ENCODE results near the gene PDXK.

The PDXK gene

DNA sequence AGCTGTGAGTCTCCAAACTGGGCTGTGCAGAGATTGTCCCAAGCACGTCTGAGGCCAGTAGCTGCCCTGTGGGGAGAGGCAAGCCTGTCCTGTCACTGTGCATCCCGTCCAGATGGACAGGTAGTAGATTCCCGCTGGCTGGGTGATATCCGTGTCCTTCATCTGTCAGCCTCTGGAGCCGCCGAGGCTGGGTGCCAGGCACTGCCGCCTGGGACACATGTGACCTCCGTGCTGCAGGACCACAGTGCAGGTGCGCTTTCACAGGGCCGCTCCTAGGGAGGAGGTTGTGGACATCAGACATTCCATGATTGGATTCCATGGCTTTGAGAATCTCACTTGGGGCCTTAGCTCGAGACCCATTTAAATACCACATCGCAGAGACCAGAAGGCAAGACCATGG lies 4.7 kb downstream of the PDXK start:
- DNase-seq (ENCODE audit: low read depth in 1 of 2, low spot score in 1 of 2): no peak

- DNase-seq (ENCODE audit: low read depth in 1 of 2, low spot score in 1 of 2): no peak
Measured at GRCh38 chr21:43726686-43727518, 8.0 kb downstream of the PDXK start.

DNA sequence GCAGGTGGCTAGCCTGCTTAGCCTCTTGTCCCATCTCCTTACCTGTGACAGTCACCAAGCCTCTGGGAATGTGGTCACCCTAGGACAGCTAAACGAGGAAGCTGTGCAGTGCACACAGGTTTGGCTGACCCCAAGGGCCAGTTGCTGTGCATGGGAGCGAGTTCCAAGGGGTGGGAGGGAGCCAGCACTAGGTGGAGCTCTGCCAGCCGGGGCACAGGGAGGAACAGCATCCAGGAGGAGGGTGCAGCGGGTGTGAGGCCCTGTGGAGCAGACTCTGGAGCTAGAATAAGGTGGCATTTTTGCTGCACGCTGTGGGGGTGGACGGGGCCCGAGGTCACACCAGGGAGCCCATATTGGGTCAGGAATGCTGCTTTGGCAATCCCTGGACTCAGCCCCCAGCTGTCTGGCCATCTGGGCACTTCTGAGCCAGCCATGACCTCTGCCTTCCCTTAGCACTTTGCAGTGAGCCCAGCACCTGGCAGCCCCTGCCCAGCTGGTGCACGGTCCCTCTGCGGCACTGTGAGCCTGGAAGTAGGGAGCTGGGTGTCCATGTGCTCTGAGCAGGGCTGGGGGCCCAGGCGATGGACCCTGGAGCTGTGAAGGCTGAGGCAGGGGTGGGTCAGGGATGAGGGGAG lies 8.7 kb downstream of the PDXK start:
- DNase-seq (ENCODE audit: low read depth in 1 of 2, low spot score in 1 of 2): no peak

DNA sequence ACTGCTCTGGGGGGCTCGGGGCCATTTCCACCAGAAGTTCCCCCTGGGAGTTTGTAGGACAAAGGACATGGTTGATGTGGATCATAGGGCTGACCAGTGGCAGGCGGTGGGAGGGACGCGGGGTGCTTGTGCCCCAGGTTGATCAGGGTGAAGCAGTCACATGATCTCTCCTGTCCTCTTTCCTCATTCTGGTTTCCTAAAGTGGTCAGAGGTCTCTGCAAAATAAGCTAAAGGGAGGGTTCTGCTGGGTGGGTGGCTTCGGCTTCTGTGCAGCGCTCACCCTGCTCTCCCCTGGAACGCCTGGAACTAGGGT lies 9.2 kb downstream of the PDXK start:
- DNase-seq (ENCODE audit: low read depth in 1 of 2, low spot score in 1 of 2): no peak

DNA sequence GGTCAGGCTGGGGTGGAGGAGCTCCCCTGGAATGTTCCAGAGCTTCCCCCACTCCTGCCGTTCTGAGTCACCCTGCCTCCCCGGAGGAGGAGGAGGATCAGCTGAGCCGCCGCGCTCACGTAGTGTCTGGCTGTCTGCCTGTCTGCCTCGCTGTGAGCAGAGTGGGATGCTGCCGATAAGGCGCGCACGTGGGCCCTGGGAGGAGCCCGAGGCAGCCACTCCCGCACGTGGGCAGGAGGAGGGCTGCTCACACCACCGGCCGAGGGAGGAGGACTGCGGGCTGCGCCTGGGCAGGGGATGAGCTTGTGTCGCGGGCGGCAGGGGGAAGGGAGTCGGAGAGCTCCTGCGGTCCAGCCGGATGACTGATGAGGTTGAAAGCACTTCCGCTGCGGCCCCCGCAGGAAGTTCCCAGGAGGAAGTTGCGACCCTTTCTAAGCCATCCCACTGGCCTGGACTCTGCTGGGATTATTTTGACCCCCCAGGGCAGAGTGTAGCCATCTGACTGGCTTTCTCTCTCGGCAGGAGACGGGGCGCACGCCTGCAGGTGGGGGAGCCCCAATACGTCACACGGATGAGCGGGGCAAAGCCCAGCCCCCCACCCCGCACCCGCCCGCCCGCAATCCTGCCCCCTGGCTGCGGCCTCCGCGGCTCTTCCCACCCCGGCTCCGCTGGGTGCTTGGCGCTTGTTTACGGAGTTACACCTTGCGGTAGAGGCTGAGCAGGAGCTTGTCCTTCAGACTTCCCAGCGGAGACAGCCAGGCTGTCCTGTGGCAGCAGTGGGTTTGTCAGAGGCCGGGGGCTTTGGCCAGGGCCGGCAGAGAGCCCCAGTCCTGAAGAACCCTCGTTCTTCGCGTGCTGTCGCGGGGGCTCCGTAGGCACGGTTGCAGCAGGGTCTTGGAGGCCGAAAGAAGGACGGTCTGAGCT lies 9.8 kb downstream of the PDXK start:
- peak; percentile 43 to 64 for DNase-seq (ENCODE audit: low read depth in 1 of 2, low spot score in 1 of 2)

DNA sequence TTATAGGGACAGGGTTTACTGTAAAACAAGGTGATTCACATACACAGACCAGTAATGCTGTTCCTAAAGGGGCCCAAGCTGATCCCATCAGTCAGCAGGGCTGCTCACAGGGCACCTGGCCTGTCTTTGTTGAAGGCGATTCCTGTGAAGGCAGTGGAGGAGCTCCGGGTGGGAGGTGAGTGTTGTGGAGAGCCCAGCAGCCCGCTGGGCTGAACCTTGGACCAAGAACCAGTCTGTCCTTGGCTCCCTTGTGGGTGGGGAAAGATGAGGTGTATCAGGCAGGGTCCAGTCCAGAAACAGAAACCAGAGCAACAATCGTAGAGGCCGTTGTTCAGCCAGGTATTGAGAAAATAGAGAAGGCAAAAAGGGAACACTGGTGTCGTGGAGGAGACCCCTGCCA lies 12.5 kb downstream of the PDXK start:
- DNase-seq (ENCODE audit: low read depth in 1 of 2, low spot score in 1 of 2): no peak

- no peak for DNase-seq (ENCODE audit: low read depth in 1 of 2, low spot score in 1 of 2)
Measured at GRCh38 chr21:43731891-43732711, 13.2 kb downstream of the PDXK start.

GRCh38 chr21:43733060-43733459 lies 14.1 kb downstream of the PDXK start:
- no peak for DNase-seq (ENCODE audit: low read depth in 1 of 2, low spot score in 1 of 2)

DNA sequence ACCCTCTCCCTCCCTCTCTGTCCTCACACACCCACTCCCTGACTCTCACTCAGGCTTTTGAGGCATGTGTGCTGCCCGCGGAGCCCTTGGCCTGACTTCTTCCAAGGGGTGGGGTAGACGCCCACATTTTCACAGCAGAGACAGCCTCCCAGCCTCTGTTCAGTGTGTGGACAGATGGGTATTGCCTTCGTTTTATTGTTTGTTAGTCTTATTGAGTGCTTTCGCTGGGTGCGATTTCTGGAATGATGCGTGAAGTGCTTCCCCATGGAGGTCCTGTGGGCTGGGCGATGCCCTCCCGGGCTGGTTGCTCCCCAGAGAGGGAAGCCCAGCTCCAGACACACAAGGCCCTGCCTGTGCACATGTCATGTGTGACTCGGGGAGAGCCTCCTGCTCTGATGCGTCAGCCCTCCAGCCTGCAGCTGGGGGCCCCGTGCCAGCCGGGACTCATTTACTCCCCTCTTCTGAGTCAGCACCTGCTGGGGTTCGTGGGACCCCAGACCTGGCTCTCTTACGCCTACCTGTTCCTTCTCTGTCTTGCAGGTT lies 14.7 kb downstream of the PDXK start:
- no peak for DNase-seq (ENCODE audit: low read depth in 1 of 2, low spot score in 1 of 2)

DNA sequence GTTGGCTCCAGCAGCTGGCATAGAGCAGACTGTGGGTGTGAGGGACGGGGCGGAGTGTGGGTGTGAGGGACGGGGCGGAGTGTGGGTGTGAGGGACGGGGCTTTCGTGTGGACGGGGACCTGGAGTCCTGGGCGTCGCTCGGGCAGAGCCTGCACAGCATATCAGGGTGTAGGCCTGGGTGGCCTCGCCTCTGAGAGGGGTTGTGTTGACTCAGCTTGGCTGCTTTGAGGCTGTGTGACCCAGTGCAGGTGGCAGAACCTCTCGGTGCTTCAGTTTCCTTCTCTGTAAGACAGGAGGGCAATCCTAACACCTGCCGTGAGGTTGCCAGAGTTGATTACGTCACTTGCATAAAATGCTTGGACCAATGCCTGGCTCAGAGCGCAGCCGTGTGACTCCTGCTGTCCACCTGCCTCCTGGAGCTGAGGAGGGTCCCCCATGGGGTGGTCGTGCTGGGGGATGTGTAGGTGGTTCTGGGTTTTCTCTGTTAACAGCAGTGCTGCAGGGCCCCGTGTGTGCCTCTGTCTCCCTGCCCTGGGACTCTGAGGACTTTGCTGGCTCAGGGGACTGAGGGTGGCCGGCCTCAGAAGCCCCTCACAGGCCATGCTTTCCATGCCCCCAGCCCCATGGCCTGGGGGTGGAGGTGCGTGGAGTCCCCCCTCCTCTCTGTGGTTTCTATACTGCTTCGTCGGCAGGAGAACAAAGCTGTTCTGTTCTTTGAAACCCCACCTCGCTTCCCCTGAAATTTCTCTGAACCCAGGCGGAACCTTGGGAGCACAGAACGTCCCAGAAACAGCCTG lies 15.4 kb downstream of the PDXK start:
- no peak for DNase-seq (ENCODE audit: low read depth in 1 of 2, low spot score in 1 of 2)

GRCh38 chr21:43734928-43735229 lies 15.9 kb downstream of the PDXK start:
- no peak for DNase-seq (ENCODE audit: low read depth in 1 of 2, low spot score in 1 of 2)

DNA sequence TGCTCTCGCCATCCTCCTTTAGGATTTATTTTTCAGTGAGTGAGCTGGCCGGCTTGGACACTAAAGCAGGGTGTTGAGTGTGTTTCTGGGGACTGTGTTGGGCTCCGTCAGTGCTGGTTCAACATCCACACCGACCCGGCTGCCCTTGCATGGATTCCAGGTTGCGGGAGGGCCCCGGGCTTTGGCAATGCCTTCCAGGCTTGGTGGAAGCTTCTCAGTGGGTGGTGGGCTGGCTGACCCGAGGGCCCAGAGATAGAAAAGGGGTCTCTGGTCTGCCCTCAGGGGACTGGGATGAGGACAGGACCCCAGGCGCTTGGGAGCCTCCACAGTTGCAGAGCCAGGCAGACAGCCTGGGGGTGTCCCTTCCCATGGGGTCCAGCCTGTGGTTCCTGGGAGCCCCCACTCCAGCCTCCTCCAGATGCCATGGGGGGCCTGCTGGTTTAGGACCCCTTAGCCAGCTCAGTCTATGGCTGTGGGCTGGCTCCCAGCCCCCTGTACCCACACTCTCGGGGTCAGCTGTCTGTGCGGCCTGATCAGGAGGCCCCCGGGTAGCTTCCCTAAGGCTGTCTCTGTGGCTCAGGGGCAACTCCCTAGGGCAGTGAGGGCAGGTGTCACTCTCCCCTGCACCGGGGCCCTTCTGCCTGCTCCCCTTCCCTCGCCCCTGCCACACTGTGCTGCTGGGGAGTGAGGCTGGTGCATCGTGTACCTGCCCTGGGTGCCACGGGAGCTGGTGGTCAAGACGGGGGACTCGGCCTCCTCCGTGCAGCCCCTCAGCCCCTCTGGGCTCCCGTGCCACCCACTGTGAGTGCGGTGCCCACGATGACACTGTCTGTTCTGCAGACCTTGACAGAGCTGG lies 16.5 kb downstream of the PDXK start:
- no peak for DNase-seq (ENCODE audit: low read depth in 1 of 2, low spot score in 1 of 2)

DNA sequence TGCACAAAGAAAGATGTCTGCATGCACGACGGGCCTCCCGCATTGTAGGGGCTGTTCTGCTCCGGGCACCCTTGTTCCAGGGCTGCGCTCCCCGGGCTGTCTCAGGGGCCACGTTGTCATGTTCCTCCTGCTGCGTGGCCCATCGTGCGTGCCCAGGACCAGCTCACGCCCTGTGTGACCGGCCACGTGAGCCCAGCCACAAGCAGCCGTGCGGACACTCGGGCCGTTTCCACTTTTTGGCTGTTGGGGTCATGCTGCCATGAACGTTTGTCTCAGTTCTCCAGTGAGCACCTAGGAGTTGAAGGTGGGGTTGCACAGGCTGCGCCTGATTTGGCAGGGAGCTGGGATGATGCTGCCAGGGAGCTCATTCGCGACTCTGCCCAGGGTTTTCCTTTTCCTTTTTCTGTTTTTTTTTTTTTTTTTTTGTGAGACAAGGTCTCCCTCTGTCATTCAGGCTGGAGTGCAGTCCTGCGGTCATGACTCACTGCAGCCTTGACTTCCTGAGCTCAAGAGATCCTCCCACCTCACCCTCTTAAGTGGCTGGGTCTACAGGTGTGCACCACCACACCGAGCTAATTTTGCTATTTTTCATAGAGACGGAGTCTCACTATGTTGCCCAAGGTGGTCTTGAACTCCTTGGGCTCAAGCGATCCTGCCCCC lies 17.4 kb downstream of the PDXK start:
- DNase-seq (ENCODE audit: low read depth in 1 of 2, low spot score in 1 of 2): no peak

DNA sequence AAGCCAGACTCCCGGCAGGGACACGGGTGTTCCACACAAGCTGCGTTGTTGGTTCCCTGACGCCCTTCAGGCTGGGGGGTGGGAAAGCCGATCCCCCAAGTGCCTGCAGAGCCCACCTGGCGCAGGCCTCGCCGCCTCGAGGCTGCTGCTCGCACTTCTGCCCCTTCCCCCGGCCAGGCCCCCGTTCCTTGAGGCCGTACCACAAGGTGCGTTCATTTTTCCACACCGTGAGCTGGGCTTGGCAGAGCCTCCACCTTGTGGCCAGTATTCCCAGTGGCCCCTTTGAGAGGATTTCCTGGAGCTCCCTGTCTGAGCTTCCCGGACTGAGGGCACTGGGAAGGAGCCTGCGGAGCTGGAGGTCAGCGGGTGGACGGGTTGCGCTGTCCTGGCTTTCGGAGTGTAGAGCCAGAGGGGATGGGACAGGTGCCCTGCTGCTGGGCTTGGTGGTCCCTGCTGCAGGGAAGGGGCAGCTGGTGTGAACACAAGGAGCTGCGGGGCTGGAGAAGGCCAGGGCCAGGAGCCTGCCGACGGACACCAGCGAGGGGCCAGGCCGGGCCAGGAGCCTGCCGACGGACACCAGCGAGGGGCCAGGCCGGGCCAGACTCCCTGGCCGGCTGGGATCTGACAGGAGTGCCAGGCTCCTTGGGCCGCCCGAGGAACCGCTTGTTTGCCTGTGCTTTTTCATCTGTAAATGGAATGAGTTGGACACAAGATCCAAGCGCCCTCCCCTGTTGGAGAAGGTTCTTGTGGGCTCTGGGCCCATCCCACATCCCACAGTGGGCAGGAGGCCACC lies 18.4 kb downstream of the PDXK start:
- no peak for DNase-seq (ENCODE audit: low read depth in 1 of 2, low spot score in 1 of 2)

GRCh38 chr21:43739621-43740435 lies 20.9 kb downstream of the PDXK start:
- no peak for DNase-seq (ENCODE audit: low read depth in 1 of 2, low spot score in 1 of 2)

GRCh38 chr21:43740497-43741156 lies 21.7 kb downstream of the PDXK start:
- DNase-seq (ENCODE audit: low read depth in 1 of 2, low spot score in 1 of 2): no peak

Data from activated T-helper 1 cell treated with anti-CD3 and anti-CD28 coated beads, Interleukin-2, amount 50 U/mL, for 16 hours (primary cell).